Lung (tissue), 12 donors: Measurements from ENCODE around the gene KCNIP4. TPM values are rescaled to one million over a fixed set of nuclear protein-coding genes. Genes with fewer than 3 reads are reported as not detected.

Experiments
- ATAC-seq: fragments of 200-7000 bp; cut with Tn5 transposase; one replicate; pipeline ENCODE4 v1.9.1; 2020; ENCODE audit warnings: moderate number of reproducible peaks; ENCODE audit not compliant: insufficient read depth, low FRiP score
- DNase-seq, 3 donors: peaks; one replicate each; pipeline ENCODE4 v3.0.0-alpha.2; 2013 to 2017
- H3K27ac ChIP-seq, 2 donors: one replicate each; pipeline ENCODE4 v1.5.1; 2013; ENCODE audit warnings: mild to moderate bottlenecking in 2 of 2, moderate library complexity in 2 of 2, control low read depth in 1 of 2, inconsistent platforms in 1 of 2, low read depth in 1 of 2, low read length in 1 of 2
- H3K27me3 ChIP-seq, 3 donors: one replicate each; pipeline ENCODE4 v1.5.1; 2013; ENCODE audit warnings: low read length in 2 of 3; ENCODE audit not compliant: control insufficient read depth in 3 of 3, insufficient read depth in 3 of 3
- H3K36me3 ChIP-seq, 4 donors: one replicate each; pipeline ENCODE4 v1.5.1; 2013; ENCODE audit warnings: low read length in 4 of 4, mild to moderate bottlenecking in 1 of 4, moderate library complexity in 1 of 4; ENCODE audit not compliant: control insufficient read depth in 4 of 4, insufficient read depth in 4 of 4
- H3K4me1 ChIP-seq, 5 donors: one replicate each; pipeline ENCODE4 v1.5.1; 2013; ENCODE audit warnings: low read length in 5 of 5, mild to moderate bottlenecking in 2 of 5, moderate library complexity in 1 of 5; ENCODE audit not compliant: control insufficient read depth in 5 of 5, insufficient read depth in 5 of 5
- H3K4me3 ChIP-seq: one replicate; pipeline ENCODE4 v1.5.1; 2013; ENCODE audit warnings: mild to moderate bottlenecking, control low read depth, moderate library complexity
- H3K9ac ChIP-seq, 2 donors: one replicate each; pipeline ENCODE4 v1.5.1; 2013; ENCODE audit warnings: low read length in 2 of 2, control low read depth in 1 of 2; ENCODE audit not compliant: insufficient read depth in 1 of 2
- H3K9me3 ChIP-seq, 4 donors: one replicate each; pipeline ENCODE4 v1.5.1; 2013; ENCODE audit warnings: low read length in 3 of 4, mild to moderate bottlenecking in 1 of 4, moderate library complexity in 1 of 4; ENCODE audit not compliant: control insufficient read depth in 4 of 4, insufficient read depth in 3 of 4
- CTCF ChIP-seq: IDR thresholded peaks from 2 replicates; pipeline ENCODE4 v1.5.1; 2012; ENCODE audit warnings: mild to moderate bottlenecking; ENCODE audit errors: control extremely low read depth, extremely low read depth
- WGBS, 2 donors: extraction: QIAGEN DNeasy Blood & Tissue Kit; methylation state at CpG; one replicate each; pipeline ENCODE4 v1.1.7; 2013; 5-methylcytosine and 5-hydroxymethylcytosine counted together
- polyA plus RNA-seq, 2 donors: library from polyadenylated mRNA; stranded (reverse); fragments of 200-250 nt; gene quantifications; one replicate each; pipeline ENCODE4 v1.2.1, GENCODE V29; 2013
- total RNA-seq, 2 donors: library from RNA; depleted of rRNA in 1 of 2; stranded (reverse); fragments of >200 nt in 1 of 2; gene quantifications; one replicate each; pipeline ENCODE4 v1.2.1, GENCODE V29; 2014 to 2021
- donor health status: control.
- donor health status: control.
- donor health status: Bipolar disorder and iron deficiency.
- donor health status: healthy.
- donor health status: DM: yes; HTN: yes; CAD: no.

Gene KCNIP4
- total and polyA plus RNA-seq, 4 donors, result 0.11 TPM; not detected in 3

GRCh38 chr4:20857081-20857480 is 1091.5 kb downstream of the KCNIP4 start:
- Histone ChIP-seq H3K27ac (no peak overlapping the region), H3K27me3 (no peaks in the 10 kb centered on the region), H3K4me3 (no peak overlapping the region), H3K36me3 (no peaks in the 10 kb centered on the region), H3K4me1 (no peaks in the 10 kb centered on the region), H3K9ac (no peak overlapping the region), H3K9me3 (no peaks in the 10 kb centered on the region)
- ATAC-seq (no peak), DNase-seq (no peak)
- no peak for TF ChIP-seq CTCF
- WGBS, 2 donors, result 92 to 93% methylated on average over 5 of the region's 5 CpGs

GRCh38 chr4:20847124-20847747 is 1101.3 kb downstream of the KCNIP4 start:
- no peak for ATAC-seq
- no peak for TF ChIP-seq CTCF
- Histone ChIP-seq H3K9ac (no peak overlapping the region), H3K27ac (no peak overlapping the region), H3K27me3 (no peaks in the 10 kb centered on the region), H3K4me1 (no peaks in the 10 kb centered on the region), H3K9me3 (peaks cover 0 to 2% (median 0%) of the 10 kb centered on the region in 4 donors), H3K36me3 (no peaks in the 10 kb centered on the region), H3K4me3 (no peak overlapping the region)
- no peak for DNase-seq
- 40 to 92% methylated on average over 2 of the region's 2 CpGs for WGBS, 2 donors

GRCh38 chr4:20844311-20844710 is 1104.3 kb downstream of the KCNIP4 start:
- H3K4me3 ChIP-seq, result no peak overlapping the region
- H3K4me1 ChIP-seq, result no peaks in the 10 kb centered on the region
- H3K27ac ChIP-seq, result no peak overlapping the region
- ATAC-seq, result no peak
- H3K9ac ChIP-seq, result no peak overlapping the region
- TF ChIP-seq CTCF, result no peak
- no peaks in the 10 kb centered on the region for H3K36me3 ChIP-seq
- 73 to 83% methylated on average over 4 of the region's 4 CpGs for WGBS, 2 donors
- DNase-seq, result no peak
- H3K9me3 ChIP-seq, result no peaks in the 10 kb centered on the region
- H3K27me3 ChIP-seq, result no peaks in the 10 kb centered on the region
